ENCODE measurements around the gene SLC25A23.
"Not testable (repeated sequence)": the region's sequence is repeated elsewhere in the genome, so short reads cannot be mapped to it uniquely, and the experiment has no call there.

Gene SLC25A23

DNA sequence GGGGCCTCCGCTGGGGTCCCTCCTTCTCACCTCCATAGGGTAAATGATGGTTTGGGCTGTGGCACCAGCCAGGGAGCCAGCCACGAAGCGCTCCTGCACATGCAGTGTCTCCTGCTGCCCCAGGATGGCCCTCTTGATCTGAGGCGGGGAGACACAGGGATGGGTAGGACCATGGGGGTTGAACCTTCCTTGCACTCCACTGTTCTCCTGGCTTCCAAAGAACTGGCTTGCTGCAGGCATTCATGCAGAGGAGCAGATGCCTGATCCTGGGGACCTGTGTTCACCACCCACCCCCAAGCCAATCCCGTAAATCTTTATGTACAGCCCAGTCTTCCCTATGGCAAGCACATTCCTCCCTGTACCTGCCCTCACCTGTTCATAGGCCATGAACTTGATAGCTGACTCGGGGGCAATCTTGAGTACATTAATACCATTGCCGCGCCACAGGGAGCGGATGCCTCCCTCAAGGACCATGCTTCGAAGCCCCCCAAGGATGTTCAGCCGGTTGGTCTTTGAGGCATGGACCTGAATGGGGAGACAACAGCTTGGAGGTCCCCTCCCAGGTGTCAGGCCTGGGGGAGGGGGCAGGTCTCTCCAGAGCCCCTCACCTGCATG, 5.5 kb downstream of the SLC25A23 start:
- DNase-seq: no peak

- DNase-seq: no peak
Measured at GRCh38 chr19:6452899-6453298, 6.7 kb downstream of the SLC25A23 start.

DNA sequence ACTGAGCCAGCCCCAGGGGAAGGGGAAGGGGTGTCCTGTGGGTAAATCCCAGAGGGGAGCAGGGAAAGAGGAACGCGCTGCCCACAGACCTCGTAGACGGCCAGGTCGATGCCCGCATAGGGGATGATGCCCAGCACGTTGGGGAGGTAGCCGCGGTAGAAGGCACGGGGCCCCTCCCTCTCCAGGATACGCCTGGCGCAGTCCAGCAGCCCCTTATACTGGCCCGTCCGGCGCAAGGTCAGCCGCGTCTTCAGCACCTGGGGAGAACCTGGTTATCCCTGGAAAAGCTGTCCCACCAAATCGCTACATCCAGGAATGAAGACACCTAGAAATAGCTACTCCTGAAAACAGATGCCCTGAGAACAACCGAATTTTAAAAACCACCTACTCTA, 7.4 kb downstream of the SLC25A23 start:
- no peak for DNase-seq

- no peak for DNase-seq
Measured at GRCh38 chr19:6451583-6452222, 7.9 kb downstream of the SLC25A23 start.

DNA sequence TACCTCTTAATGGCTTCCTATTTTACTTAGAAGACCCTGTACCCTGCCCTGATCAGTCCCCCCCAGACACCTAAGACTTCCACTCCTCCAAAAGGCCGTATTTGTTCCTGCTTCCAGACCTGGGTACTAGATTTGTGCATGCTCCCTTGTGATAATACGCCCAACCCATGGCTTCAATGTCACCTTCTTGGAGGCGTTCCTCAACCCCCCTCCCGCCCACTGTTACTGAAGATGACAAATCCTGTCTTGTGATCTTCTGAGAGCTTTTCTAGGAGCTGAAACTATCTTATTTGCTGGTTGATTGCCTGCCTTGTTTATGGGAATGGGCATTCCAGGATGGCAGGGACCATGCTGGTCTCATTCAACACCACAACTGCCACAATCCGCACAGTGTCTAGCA, 9.4 kb downstream of the SLC25A23 start:
- DNase-seq: no peak

- no peak for DNase-seq
Measured at GRCh38 chr19:6448045-6448444, 11.5 kb downstream of the SLC25A23 start.

GRCh38 chr19:6446452-6446851, 13.1 kb downstream of the SLC25A23 start:
- DNase-seq: no peak

DNA sequence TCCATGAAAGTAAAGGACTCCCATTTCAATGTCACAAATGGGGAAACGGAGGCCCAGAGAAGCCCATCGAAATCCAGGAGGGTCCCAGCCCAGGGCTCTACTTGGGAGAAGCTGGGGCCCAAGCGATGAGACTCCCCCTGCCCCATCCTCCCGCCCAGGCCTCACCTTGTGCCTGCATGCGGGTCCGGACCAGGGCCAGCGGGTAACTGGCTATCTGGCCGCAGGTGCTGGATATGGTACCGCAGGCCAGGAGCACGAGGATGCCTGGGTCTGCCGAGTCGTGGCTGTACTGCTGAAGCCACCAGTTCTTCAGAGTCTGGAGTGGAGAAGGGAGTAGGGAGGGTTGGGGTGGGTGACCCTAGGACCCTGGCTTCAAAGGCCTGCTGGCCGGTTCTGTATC, 15.6 kb downstream of the SLC25A23 start:
- DNase-seq: no peak

DNA sequence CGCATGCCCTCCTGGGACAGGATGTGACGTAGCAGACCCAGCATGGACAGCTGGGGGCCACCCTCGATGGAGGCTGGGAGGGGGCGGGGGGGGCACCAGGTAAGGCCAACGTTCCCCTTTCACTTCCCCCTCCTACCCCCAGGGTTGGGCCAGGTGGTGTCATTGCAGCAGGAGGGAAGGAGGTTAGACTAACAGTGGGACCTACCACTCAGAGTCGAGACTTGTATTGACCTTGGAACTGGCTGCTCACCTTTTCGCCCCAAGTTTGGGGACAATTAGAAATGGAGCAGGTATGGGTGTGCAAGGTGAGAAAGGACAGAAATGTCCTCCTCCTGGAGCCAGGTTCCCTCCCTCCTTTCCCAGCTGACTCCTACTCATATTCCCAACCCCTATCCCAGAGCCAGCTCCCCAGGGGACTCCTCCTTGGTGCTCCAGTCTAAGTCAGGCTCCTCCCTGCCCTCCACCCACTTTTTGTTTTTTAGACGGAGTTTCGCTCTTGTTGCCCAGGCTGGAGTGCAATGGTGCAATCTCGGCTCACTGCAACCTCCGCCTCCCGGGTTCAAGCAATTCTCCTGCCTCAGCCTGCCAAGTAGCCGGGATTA, 17.4 kb downstream of the SLC25A23 start:
- no peak for DNase-seq

DNA sequence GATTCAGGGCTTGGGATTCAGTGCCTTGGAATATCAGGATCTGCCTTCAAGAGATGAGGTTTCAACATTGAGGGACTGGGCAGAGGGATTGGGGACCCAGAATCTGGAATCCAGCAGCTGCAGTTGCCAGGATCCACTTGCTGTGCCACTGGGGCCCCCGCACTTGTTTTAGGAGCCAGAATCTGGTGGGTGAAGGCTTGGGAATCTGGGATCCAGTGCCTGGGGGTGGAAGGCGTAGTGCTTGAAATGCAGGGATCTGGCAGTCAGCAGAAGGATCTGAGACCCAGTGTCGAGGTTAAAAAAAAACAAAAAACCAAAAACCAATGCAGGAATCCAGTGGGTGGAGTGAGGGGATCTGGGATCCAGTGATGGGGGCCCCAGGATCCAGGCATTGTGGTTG, 18.7 kb downstream of the SLC25A23 start:
- no peak for DNase-seq

DNA sequence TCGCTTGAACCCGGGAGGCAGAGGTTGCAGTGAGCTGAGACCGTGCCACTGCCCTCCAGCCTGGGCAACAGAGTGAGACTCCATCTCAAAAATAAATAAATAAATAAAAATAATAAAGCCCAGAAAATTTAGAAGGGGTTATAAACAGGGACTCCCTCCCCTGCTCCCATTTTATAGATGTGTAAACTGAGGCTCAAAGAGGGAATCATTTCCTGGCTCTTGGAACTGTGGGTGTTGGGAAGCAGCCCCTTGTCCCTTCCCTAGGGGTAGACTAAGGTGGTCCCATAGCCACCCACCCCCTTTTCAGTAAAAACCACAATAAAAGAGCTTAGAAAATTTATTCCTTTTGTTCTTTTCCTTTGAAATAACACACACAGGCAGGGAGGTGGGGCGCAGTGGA, 19.8 kb downstream of the SLC25A23 start:
- DNase-seq: no peak

GRCh38 chr19:6433663-6434062, 25.9 kb downstream of the SLC25A23 start, which contains the start of gene SLC25A41:
TSS of gene SLC25A41 (minus strand) at chr19:6433763. CDS start at chr19:6433693, 70 bp downstream.
- DNase-seq: no peak

GRCh38 chr19:6433165-6433564, 26.4 kb downstream of the SLC25A23 start:
- no peak for DNase-seq

- no peak for DNase-seq
Measured at GRCh38 chr19:6431891-6432290, 27.7 kb downstream of the SLC25A23 start.

DNA sequence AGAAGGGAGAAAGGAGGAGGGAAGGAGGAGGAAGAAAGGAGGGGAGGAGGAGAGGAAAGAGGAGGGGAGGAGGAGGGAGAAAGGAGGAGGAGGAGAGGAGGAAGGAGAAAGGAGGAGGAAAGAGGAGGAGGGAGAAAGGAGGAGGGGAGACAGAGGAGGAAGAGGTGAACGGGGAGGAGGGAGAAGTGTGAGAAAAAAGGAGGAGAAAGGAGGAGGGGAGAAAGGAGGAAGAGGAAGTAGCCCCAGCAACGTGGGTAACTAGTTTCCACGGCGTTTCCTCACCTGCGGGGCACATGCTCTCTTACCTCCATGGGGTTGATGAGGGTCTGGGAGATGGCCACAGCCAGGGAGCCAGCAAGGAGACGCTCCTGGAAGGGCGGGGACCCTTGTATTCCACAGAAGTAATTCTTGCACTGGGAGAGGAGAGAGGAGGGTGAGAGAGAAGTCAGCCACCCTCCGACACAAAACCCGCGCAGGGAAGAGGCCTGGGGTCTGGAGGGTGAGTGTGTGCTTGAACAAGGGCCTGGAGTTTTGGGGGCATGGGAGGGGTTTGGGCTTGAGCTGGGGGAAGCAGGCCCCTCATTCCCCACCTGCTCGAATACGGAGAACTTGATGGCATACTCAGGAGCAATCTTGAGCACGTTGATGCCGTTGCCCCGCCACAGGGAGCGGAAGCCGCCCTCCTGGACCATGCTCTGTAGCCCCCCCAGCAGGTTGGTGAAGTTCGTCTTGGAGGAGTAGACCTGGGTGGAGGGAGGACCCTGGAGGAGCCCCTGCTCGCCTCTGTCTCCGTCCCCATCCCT, 30.0 kb downstream of the SLC25A23 start:
- DNase-seq: no peak

- not testable (repeated sequence) for DNase-seq
Measured at GRCh38 chr19:6428692-6429418, 30.7 kb downstream of the SLC25A23 start.

GRCh38 chr19:6427131-6427530, 32.5 kb downstream of the SLC25A23 start:
- no peak for DNase-seq

GRCh38 chr19:6425732-6426620, 33.6 kb downstream of the SLC25A23 start:
- DNase-seq: no peak

- peak; percentile 100 for DNase-seq
Measured at GRCh38 chr19:6424939-6425731, 34.5 kb downstream of the SLC25A23 start.

DNA sequence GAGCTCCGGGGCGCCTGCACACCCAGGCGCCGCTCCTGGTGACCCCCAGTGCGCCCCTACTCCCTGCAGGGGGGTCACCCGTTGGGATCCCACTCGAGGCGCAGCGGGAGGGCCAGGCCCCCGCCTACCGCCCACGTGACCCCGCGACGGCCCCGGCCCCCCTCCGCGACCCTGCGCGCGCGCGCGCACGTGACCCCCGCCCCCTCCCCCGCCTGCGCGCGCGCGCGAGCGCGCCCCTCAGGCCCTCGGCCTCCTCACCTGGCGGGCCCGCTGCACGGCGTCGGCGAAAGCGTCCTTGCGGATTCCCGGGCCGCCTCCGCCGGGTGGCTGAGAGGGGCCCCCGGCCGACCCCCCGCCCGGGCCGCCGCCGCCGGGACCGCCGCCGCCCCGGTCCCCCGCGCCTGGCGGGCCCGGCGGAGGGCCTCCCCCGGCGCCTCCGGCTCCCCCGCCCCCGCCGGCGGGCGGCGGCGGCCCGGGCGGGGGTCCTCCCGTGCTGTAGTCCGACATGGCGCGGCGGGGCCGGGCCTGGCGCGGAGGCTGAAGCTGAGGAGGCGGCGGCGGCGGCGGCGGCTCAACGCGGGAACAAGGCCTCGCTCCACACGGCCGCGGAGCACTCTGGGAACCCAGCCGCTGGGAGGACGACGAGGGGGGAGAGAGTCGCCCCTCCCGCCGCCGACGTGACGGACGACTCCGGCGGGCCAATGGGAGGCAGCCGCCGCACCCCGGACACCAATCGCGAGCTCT, 35.2 kb downstream of the SLC25A23 start, which contains the start of gene KHSRP:
KHSRP (minus strand) TSS at position 617 of the 744 bp plus-strand sequence; CDS start at position 507, 110 bp downstream.
- no peak for DNase-seq
